GM18505 (cell line): ENCODE data around the gene DRAM1.
"Not testable (repeated sequence)": the region's sequence is repeated elsewhere in the genome, so short reads cannot be mapped to it uniquely, and the experiment has no call there.

Experiments used
- ATAC-seq: cut with Tn5 transposase; IDR thresholded peaks from one replicate; pipeline ENCODE4 v1.9.1; 2021; ENCODE audit not compliant: unreplicated experiment
- POLR2A ChIP-seq: IDR thresholded peaks from 4 replicates; pipeline ENCODE4 v1.6.1; 2011; ENCODE audit warnings: borderline replicate concordance; ENCODE audit not compliant: insufficient read depth, insufficient read length; ENCODE audit errors: extremely low read depth

DRAM1 gene

GRCh38 chr12:101908395-101908794, 31.0 kb downstream of the DRAM1 start:
- ATAC-seq, result no peak
- TF ChIP-seq POLR2A, result no peak

DNA sequence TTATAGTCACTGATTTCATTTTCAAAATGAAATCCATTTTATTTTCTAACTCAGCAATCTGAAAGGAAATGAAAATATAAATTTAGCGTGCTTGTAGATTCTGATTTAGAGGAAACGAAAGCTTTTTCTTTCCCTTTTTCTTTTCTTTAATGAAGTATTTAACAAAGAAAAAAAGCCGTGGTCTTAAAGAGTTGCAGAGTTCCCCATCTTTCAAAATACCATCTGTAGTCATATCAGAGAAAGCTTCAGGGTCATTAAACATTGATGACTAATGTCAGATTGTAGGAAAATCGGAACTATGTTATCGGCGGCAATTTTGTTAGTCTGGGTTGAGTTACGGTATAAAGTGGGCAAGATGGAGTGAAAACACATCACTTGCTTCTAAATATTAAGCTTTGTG, 32.3 kb downstream of the DRAM1 start:
- no peak for ATAC-seq
- TF ChIP-seq POLR2A, result peak; percentile 12

- ATAC-seq, result no peak
- no peak for TF ChIP-seq POLR2A
These were observed 38.5 kb downstream of the DRAM1 start for GRCh38 chr12:101915841-101916240.

- ATAC-seq, result not testable (repeated sequence)
These were observed 41.4 kb downstream of the DRAM1 start for GRCh38 chr12:101918805-101919204.

GRCh38 chr12:101919447-101919846, 42.1 kb downstream of the DRAM1 start:
- TF ChIP-seq POLR2A, result no peak
- ATAC-seq, result no peak

GRCh38 chr12:101920906-101921305, 43.5 kb downstream of the DRAM1 start:
- no peak for ATAC-seq
- TF ChIP-seq POLR2A, result no peak

- ATAC-seq, result no peak
- TF ChIP-seq POLR2A, result no peak
These were observed 45.8 kb downstream of the DRAM1 start for GRCh38 chr12:101923045-101923718.

DNA sequence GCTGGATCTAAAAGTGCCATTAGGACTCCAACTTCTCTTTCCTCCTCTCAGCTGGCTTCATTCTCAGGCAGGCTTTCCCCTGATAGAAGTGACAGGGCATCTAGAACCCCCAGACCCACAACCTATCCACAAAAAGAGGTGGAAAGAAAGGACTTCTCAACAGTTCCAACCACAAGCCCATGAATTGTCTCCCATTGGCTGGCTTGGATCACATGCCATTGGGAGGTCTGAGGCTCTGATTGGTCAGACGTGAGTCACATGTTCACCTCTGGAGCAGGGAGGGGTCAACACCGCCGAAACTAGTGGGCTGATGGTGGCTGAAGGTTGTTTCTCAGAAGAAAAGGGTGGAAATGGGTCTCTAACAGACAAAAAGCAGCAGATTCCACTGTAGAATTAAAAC, 47.2 kb downstream of the DRAM1 start:
- no peak for ATAC-seq
- no peak for TF ChIP-seq POLR2A

GRCh38 chr12:101925361-101925760, 48.0 kb downstream of the DRAM1 start:
- no peak for ATAC-seq
- no peak for TF ChIP-seq POLR2A

- no peak for TF ChIP-seq POLR2A
- ATAC-seq, result no peak
These were observed 48.6 kb downstream of the DRAM1 start for GRCh38 chr12:101925935-101926334.

GRCh38 chr12:101927036-101927435, 49.7 kb downstream of the DRAM1 start:
- ATAC-seq, result no peak
- TF ChIP-seq POLR2A, result no peak

DNA sequence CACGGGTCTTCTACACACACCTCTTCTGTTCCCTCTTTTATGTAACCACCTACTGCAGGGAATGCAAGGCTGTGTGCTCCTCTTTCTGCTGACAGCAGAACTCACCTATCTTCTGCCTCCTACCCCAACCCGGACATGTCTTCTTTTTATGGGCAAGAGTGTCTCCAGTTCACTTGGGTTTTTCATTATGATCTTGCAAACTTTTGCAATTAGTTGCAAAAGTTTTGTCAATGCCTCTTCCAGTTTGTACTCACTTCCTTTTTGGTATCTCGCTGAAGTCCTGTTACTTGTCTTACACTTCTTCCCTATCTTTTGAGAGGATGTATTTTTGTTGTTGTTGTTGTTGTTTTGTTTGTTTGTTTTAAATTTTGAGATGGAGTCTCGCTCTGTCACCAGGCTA, 50.6 kb downstream of the DRAM1 start:
- ATAC-seq, result no peak
- no peak for TF ChIP-seq POLR2A

DNA sequence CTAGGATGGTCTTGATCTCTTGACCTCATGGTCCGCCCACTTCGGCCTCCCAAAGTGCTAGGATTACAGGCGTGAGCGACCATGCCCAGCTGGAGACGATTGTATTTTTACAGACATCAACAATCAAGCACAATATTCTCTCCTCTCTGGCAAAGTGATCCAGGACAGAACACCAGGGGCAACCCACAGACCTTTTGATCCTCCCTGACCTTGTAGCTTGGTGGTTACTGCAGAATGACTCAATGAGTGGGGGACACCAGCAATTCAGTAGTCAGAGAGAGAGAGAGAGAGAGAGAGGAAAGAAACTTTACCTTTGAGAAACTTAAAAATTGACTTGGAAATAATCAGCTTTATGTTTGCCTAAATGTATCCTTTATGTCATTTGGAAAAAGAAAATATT, 51.2 kb downstream of the DRAM1 start:
- ATAC-seq, result no peak
- TF ChIP-seq POLR2A, result no peak

DNA sequence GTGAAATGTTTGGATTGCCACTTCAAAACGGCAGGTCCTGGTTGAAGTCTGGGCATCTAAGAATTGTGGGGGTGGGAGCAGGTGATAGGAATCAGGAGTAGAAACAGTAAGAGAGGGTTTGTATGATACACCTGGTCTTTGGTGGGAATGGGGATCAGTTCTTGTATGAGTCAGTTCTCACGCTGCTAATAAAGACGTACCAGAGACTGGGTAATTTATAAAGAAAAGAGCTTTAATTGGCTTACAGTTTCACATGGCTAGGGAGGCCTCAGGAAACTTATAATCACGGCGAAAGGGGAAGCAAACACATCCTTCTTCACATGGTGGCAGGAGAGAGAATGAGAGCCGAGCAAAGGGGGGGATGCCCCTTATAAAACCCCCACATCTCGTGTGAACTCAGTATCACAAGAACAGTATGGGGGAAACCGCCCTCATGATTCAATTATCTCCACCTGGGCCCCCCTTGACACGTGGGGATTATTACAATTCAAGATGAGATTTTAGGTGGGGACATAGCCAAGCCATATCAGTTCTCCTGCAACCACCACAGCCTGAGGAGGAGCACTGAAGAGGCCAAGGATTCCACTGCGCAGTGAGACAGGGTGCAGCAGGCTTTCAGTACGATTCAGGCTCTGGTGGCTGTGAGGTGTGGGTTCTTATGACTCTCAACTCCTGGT, 52.1 kb downstream of the DRAM1 start:
- TF ChIP-seq POLR2A, result peak; percentile 77
- ATAC-seq, result no peak
